Loucy (cell line): ENCODE measurements around the gene LAMB4.

Experiments
- CTCF ChIP-seq: fragments of 200-600 bp; sonication (generic); conservative IDR thresholded peaks from 2 replicates; pipeline ENCODE4 v1.5.1; 2014; ENCODE audit warnings: mild to moderate bottlenecking, antibody characterized with exemption, low read length
- EZH2phosphoT487 ChIP-seq: fragments of 200-600 bp; IDR thresholded peaks from 2 replicates; pipeline ENCODE4 v1.6.1; 2018; ENCODE audit warnings: antibody characterized with exemption, mild to moderate bottlenecking, moderate library complexity, borderline replicate concordance

GRCh38 chr7:108099713-108100112 is 30.4 kb downstream of the LAMB4 start:
- TF ChIP-seq CTCF (no peak), EZH2phosphoT487 (no peak)
